SH-SY5Y (cell line): Measurements from ENCODE around the gene GSTP1.

Source experiments
- GATA2 ChIP-seq: IDR thresholded peaks from 2 replicates; pipeline ENCODE4 v1.6.1; 2011; ENCODE audit warnings: mild to moderate bottlenecking, low read depth, low read length
- GATA3 ChIP-seq: IDR thresholded peaks from 2 replicates; pipeline ENCODE4 v1.6.1; 2011; ENCODE audit warnings: low read depth, mild to moderate bottlenecking, low read length, moderate library complexity

GSTP1 gene

GRCh38 chr11:67632175-67632981 lies 48.8 kb downstream of the GSTP1 start:
- TF ChIP-seq GATA3 (no peak), GATA2 (no peak)

GRCh38 chr11:67632982-67633755 lies 49.6 kb downstream of the GSTP1 start:
- no peak for TF ChIP-seq GATA3
- no peak for TF ChIP-seq GATA2

GRCh38 chr11:67633758-67634365 lies 50.2 kb downstream of the GSTP1 start:
- TF ChIP-seq GATA2 (no peak), GATA3 (no peak)

- TF ChIP-seq GATA3 (no peak), GATA2 (no peak)
These were observed 51.0 kb downstream of the GSTP1 start for GRCh38 chr11:67634366-67635230.

GRCh38 chr11:67635231-67635521 lies 51.6 kb downstream of the GSTP1 start:
- TF ChIP-seq GATA2: no peak
- TF ChIP-seq GATA3: no peak
